ENCODE data around the gene LPAR1.

LPAR1 gene

GRCh38 chr9:110994771-110995241 is 43.5 kb downstream of the LPAR1 start:
- Histone ChIP-seq H3K9ac (ENCODE audit: low read length) (no peak overlapping the region), H3F3A (ENCODE audit: insufficient read depth, low read length) (no peaks in the 10 kb centered on the region), H2AFZ (ENCODE audit: low read length) (no peak overlapping the region), H3K27ac (ENCODE audit: low read length) (no peak overlapping the region), H3K36me3 (replicated peaks; ENCODE audit: insufficient read depth, low read length) (no peaks in the 10 kb centered on the region), H3K9me2 (replicated peaks; ENCODE audit: insufficient read depth, low read length) (no peaks in the 10 kb centered on the region), H3K4me2 (ENCODE audit: low read depth, low read length) (no peak overlapping the region), H4K20me1 (ENCODE audit: insufficient read depth, low read length) (no peaks in the 10 kb centered on the region), H3K4me1 (ENCODE audit: low read length) (no peaks in the 10 kb centered on the region), H3K9me3 (replicated peaks; ENCODE audit: insufficient read depth, low read length) (no peaks in the 10 kb centered on the region), H3K79me2 (ENCODE audit: low read length) (no peaks in the 10 kb centered on the region), H3K27me3 (replicated peaks; ENCODE audit: insufficient read depth, low read length) (no peaks in the 10 kb centered on the region), H3K4me3 (ENCODE audit: low read length) (no peak overlapping the region)
- no peak for DNase-seq
- no peak for TF ChIP-seq EZH2phosphoT487 (IDR thresholded peaks at IDR 0.05; ENCODE audit: low read length)
- no peak for TF ChIP-seq CTCF (IDR thresholded peaks at IDR 0.05; ENCODE audit: low read length)
- TF ChIP-seq EZH2 (optimal IDR thresholded peaks at IDR 0.05; ENCODE audit: low read depth, low read length): no peak

GRCh38 chr9:110990481-110990880 is 47.8 kb downstream of the LPAR1 start:
- Histone ChIP-seq H3K9ac (ENCODE audit: low read length) (no peak overlapping the region), H2AFZ (ENCODE audit: low read length) (no peak overlapping the region), H3K27ac (ENCODE audit: low read length) (no peak overlapping the region), H3K9me3 (replicated peaks; ENCODE audit: insufficient read depth, low read length) (no peaks in the 10 kb centered on the region), H3K4me2 (ENCODE audit: low read depth, low read length) (no peak overlapping the region), H3K4me1 (ENCODE audit: low read length) (no peaks in the 10 kb centered on the region), H3F3A (ENCODE audit: insufficient read depth, low read length) (no peaks in the 10 kb centered on the region), H3K79me2 (ENCODE audit: low read length) (no peaks in the 10 kb centered on the region), H3K36me3 (replicated peaks; ENCODE audit: insufficient read depth, low read length) (no peaks in the 10 kb centered on the region), H3K27me3 (replicated peaks; ENCODE audit: insufficient read depth, low read length) (no peaks in the 10 kb centered on the region), H3K9me2 (replicated peaks; ENCODE audit: insufficient read depth, low read length) (no peaks in the 10 kb centered on the region), H4K20me1 (ENCODE audit: insufficient read depth, low read length) (no peaks in the 10 kb centered on the region), H3K4me3 (ENCODE audit: low read length) (no peak overlapping the region)
- no peak for DNase-seq
- TF ChIP-seq EZH2phosphoT487 (IDR thresholded peaks at IDR 0.05; ENCODE audit: low read length) (no peak), CTCF (IDR thresholded peaks at IDR 0.05; ENCODE audit: low read length) (no peak), EZH2 (optimal IDR thresholded peaks at IDR 0.05; ENCODE audit: low read depth, low read length) (no peak)

- Histone ChIP-seq H3K9me2 (replicated peaks; ENCODE audit: insufficient read depth, low read length) (no peaks in the 10 kb centered on the region), H3K79me2 (ENCODE audit: low read length) (no peaks in the 10 kb centered on the region), H3F3A (ENCODE audit: insufficient read depth, low read length) (no peaks in the 10 kb centered on the region), H3K36me3 (replicated peaks; ENCODE audit: insufficient read depth, low read length) (no peaks in the 10 kb centered on the region), H3K4me1 (ENCODE audit: low read length) (no peaks in the 10 kb centered on the region), H3K9ac (ENCODE audit: low read length) (no peak overlapping the region), H3K27ac (ENCODE audit: low read length) (no peak overlapping the region), H3K27me3 (replicated peaks; ENCODE audit: insufficient read depth, low read length) (no peaks in the 10 kb centered on the region), H3K4me3 (ENCODE audit: low read length) (no peak overlapping the region), H4K20me1 (ENCODE audit: insufficient read depth, low read length) (no peaks in the 10 kb centered on the region), H2AFZ (ENCODE audit: low read length) (no peak overlapping the region), H3K9me3 (replicated peaks; ENCODE audit: insufficient read depth, low read length) (no peaks in the 10 kb centered on the region), H3K4me2 (ENCODE audit: low read depth, low read length) (no peak overlapping the region)
- DNase-seq: no peak
- TF ChIP-seq EZH2 (optimal IDR thresholded peaks at IDR 0.05; ENCODE audit: low read depth, low read length) (no peak), CTCF (IDR thresholded peaks at IDR 0.05; ENCODE audit: low read length) (no peak), EZH2phosphoT487 (IDR thresholded peaks at IDR 0.05; ENCODE audit: low read length) (no peak)
Observed at GRCh38 chr9:110986529-110986928, 51.7 kb downstream of the LPAR1 start.

Measured in MM.1S (cell line).